ENCODE measurements around the gene ANKS1B. TPM values are rescaled to one million over a fixed set of nuclear protein-coding genes. Genes with fewer than 3 reads are reported as not detected.
"Not testable (repeated sequence)": the region's sequence is repeated elsewhere in the genome, so short reads cannot be mapped to it uniquely, and the experiment has no call there.

ANKS1B gene
- total RNA-seq, 1 experiment from 2014 or later, result 0.11 TPM

- DNase-seq (ENCODE audit: low read depth), result no peak
These were observed 277.8 kb downstream of the ANKS1B start for GRCh38 chr12:99706736-99707473.

GRCh38 chr12:99704458-99704857 is 280.3 kb downstream of the ANKS1B start:
- no peak for DNase-seq (ENCODE audit: low read depth)

DNA sequence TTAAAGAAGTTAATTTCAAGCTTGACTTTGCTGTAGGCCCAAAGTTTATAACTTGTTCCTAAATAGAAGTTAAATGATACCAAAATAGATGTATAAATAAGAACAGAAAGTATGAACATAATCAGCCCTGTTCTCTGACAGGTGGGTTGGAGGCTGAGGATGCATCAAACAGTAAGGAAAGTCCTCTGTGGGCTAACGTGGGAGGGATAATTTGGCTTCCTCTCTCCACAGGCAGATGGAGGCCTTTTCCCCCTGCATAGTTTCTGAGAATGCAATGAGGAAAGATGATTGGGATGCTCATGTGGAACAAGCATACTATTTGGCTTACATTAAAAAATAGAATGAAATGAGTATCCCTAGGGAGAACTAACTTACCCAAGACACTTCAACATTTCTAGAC is 280.7 kb downstream of the ANKS1B start:
- DNase-seq (ENCODE audit: low read depth), result no peak

- DNase-seq (ENCODE audit: low read depth), result no peak
These were observed 284.7 kb downstream of the ANKS1B start for GRCh38 chr12:99700032-99700431.

- no peak for DNase-seq (ENCODE audit: low read depth)
These were observed 289.7 kb downstream of the ANKS1B start for GRCh38 chr12:99695050-99695449.

DNA sequence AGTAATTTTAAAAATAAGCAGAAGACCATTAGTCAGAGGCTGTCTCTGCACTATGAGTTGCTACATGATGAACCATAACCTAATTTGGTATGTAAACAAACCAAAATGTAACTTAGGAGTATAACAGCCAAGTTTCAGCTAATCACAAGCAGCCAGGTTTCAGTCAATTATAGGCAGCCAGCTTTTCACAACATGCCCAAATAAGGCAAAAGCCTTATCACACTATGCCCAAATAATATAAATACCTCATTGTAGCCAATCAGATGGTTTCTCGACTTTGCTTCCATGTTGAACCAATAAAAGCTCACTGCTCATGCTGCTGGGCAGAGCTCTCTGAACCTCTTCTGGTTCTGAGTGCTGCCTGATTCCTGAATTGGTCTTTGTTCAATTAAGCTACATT is 298.6 kb downstream of the ANKS1B start:
- DNase-seq (ENCODE audit: low read depth), result no peak

DNA sequence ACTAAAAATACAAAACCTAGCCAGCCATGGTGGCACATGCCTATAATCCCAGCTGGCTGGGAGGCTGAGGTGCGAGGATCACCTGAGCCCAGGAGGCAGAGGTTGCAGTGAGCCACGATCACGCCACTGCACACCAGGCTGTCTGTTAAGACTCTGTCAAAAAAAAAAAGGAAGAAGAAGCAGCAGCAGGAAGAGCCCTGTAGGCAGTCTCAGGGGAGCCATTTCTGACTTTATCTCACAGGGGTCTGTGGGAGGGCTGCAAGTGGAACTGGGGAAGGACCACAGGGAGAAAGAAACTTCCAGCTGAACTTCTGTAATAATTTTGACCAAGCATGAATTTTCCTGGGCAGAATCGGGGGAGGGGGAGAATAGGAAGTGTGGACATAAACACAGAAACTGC is 304.5 kb downstream of the ANKS1B start:
- DNase-seq (ENCODE audit: low read depth), result no peak

DNA sequence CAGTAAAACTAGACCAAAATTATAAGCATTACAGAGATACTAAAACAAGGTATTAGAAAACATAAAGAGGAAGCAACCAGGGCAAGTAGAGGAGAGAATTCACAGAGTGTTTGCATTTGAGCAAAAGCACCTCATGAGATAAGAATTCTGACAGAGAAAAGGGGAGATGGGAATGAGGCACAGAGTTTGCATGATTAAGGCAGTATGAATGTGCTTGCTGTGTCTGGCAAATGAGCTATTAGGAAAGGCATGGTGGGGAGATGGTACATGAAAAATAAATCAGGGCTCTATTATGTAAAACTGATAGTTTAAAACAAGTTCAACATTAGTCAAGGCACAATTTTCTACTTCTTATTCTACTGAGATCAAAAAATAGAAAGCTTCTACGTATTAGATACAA is 314.1 kb downstream of the ANKS1B start:
- no peak for DNase-seq (ENCODE audit: low read depth)

- DNase-seq (ENCODE audit: low read depth), result peak; percentile 4
These were observed 325.9 kb downstream of the ANKS1B start for GRCh38 chr12:99658671-99659349.

DNA sequence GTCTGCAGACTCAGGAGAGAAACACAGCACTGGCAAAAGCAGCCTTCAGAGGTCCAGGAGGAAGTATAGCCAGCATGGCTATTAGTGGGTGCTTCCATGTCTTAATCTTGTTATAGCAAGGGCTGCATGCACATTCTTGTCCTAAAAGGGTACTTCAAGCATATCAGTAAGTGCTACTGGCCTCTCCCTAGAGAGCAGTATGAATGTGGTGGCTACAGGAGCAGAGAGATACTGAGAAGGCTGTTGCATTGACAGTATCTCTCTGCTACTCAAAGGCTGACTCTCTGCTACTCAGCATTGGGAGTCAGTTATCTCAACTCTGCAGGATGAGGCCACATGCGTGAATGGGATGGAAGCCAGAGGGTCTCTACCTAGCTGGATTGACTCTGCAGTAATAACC is 335.2 kb downstream of the ANKS1B start:
- no peak for DNase-seq (ENCODE audit: low read depth)

- DNase-seq (ENCODE audit: low read depth), result no peak
These were observed 336.6 kb downstream of the ANKS1B start for GRCh38 chr12:99648183-99648582.

DNA sequence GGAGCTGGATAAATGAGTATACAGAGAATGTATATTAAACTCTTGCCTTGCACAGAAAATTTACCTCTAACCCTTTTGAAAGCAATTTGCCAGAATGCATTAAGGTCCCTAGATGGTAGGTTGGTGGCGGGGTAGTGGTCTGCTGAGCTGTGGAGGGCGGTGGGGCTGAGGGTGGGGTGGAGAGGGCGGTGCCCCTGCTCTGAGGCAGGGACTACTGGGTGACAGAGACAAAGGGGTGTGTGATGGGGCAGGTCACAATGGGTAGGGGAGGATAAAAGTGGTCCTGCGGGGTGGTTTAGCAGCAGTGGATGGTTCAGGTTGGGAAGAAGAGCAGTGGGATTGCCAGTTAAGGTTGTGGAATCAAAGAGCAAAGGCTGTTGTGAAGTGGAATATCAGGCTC is 337.3 kb downstream of the ANKS1B start, which contains the start of gene GARIN6:
GARIN6 (plus strand) TSS at position 301 of the 400 bp plus-strand sequence. CDS start 422 bp downstream, outside the sequence.
- DNase-seq (ENCODE audit: low read depth), result no peak

DNA sequence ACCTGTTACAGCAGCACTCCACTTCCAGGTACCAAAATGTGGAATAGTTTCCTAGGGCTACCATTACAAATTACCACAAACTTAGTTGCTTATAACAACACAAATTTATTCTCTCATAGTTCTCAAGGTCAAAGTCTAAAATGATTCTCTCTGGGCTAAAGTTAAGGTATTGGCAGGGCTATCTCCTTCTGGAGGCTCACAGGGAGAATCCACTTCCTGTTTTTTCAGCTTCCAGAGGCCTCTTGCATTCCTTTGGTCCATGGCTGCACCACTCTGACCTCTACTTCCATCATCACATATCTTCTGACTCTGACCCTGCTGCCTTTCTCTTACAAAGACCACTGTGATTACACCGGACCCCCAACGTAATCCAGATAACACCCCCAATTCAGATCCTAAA is 340.1 kb downstream of the ANKS1B start:
- no peak for DNase-seq (ENCODE audit: low read depth)

- DNase-seq (ENCODE audit: low read depth), result no peak
These were observed 357.3 kb downstream of the ANKS1B start for GRCh38 chr12:99627459-99627858.

DNA sequence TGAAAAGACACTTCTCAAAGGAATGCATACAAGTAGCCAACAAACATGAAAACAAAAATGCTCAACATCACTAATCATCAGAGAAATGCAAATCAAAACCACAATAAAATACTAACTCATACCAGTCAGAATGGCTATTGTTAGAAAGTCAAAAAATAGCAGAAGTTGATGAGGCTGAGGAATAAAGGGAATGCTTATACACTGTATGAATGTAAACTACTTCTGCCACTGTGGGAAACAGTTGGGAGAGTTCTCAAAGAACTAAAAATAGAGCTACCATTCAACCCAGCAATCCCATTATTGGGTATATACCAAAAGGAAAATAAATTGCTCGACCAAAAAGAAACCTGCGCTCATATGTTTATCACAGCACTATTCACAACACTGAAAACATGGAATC is 360.1 kb downstream of the ANKS1B start:
- not testable (repeated sequence) for DNase-seq (ENCODE audit: low read depth)

DNA sequence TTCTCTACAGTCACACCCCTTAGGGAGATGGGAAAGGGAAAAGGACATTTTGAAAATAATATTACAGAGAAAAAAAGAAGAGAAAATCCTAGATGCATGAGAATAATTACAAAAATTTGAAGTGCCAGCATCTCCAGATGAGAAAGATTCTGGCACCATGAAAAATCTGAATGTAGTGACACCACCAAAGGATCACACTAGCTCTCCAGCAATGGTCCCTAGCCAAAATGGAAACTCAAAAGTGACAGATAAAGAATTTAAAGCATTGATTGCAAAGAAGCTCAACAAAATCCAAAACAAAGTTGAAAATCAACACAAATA is 364.6 kb downstream of the ANKS1B start:
- no peak for DNase-seq (ENCODE audit: low read depth)

DNA sequence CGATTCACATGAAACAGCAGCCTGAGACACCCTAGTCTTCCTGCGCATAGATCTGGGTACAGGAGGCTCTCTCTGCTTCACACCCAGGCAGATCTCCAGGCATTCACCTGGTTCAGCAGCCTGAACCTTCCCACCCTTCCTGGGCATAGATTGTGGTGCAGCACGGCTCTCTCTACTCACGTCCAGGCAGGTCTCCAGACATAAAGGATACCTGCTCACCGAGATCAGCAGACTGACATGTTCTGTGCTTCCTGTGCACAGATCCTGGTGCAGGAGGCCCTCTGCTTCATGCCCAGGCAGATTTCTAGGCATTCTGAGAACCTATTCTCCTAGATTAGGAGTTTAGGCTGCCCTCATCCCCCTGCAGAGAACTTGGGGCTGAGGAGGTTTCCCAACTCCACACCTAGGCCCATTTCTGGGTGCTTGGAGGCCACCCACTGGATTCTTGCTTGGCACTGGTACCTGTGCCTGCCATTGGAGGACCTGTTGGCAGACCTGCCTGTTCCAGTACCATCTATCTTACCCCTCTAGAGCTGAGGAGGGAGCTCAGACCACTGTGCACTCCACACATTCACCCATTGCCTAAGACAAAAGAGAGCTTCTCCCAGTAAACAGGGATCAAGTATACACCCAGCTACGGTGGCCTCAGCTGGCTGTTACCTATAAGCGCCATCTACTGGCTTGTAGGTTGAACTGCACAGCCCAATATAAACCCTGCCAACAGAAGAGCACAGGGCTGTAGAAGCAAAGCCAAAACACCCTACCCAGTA is 365.2 kb downstream of the ANKS1B start:
- peak; percentile 19 for DNase-seq (ENCODE audit: low read depth)

DNA sequence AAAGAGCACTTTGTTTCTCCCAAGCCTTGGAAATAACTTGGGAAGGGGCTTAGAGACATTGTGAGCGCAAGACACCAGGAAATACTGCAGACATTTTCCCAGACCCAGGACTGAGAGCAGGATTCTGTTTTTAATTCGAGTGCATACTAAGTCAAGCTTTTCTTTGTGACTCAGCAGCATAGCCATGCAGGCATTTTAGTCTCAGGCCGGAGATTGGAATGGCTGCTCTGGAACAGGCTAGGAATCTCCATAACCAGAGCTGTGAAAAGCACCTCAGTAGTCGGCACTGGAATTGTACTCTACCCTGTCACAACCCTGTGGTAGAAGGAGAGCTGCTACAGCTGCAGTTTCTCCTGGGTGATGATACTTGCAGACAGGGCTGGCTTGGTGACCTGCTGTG is 366.1 kb downstream of the ANKS1B start:
- no peak for DNase-seq (ENCODE audit: low read depth)

DNA sequence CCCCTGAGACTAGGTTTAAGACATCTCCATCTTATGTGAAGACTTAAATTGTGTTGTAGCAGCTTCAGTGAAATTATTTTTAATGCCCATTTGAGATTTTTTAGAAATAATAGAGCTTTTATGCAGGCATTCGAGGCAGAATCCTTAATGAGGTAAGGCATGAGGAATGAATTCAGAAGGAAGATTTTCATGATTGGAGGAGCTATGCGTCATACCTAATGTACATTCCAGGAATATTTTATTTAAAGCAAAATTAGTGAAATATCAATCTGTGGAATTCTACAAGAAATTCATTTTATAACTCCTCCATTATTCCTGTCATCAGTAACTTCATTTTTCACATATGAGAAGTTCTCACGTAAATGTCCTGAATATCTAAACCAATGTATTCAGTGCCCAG is 373.1 kb downstream of the ANKS1B start:
- no peak for DNase-seq (ENCODE audit: low read depth)

DNA sequence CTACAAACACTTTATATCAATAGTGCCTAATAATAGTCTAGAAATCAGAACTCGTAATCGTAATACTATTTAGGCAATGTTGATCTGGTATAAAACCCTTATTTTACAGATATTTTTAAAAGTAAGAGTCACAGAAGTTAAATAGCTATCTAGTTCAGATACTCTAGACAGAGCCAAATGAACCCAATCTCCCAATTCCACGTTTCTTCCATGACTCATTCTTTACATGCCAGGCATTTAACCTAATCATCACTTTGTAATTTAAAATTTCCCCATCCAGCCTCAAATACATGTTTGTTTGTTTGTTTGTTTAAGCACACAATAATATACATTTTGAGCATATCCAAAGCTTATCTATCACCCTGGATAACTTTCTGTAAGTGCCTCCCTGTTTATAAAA is 373.6 kb downstream of the ANKS1B start:
- DNase-seq (ENCODE audit: low read depth), result peak; percentile 1

DNA sequence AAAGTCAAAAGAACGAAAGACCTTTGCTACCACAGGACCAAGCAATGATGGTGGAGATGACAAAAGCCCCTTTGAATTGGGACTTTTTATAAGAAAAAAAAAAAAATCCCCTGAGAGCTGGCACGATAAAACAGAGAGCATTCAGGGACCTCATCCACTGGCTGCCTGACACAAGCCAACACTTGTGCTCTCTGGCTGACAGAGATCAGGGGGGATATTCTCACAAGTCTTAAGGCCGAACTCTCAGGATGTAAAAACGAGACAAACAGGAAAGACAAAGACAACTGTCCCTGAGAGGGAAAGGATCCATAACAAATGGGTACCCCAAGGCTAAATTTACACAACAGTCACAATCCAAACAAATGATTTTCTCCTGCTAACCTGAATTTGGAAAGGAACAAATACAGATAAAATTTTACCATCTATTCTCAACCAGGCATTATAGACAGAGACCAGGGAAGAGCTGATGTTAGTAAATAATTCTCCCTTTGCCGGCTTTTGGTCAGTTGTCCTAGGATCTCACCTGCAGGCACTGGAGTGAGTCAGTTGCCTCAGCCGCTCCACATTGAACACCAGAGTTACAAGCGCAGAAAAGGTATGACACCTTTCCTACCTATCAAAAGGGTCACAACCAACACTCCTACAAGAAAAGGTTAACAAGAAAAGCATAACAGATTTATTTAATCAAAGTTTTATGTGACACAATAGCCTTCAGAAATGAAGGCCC is 375.1 kb downstream of the ANKS1B start:
- DNase-seq (ENCODE audit: low read depth), result no peak

DNA sequence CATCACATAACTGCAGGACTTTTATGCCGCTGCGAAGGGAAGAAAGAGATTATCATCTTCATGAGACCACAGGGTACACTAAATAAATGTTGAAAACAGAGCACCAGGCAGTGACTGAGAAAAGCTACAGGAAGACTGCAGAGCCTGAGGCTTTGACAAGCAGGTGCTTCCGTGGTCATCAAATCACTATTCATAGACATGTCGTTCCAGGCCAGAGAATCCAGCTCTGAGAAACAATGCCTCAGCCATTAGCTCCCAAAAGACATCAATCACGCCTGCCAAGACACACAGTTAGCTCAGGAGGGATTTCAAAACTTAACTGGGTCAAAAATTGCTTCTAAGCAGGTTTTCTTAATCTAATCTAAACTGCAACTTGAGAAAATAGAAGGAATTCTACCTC is 384.3 kb downstream of the ANKS1B start:
- DNase-seq (ENCODE audit: low read depth), result no peak
